CMK (cell line): ENCODE results near the gene GABRG3.

Source experiments
- DNase-seq: peaks from one replicate; pipeline ENCODE4 v3.0.0-alpha.2; 2010; ENCODE audit warnings: low read depth

The GABRG3 gene

GRCh38 chr15:27414168-27414870, 443.3 kb downstream of the GABRG3 start:
- DNase-seq, result no peak

- no peak for DNase-seq
Measured at GRCh38 chr15:27418726-27419125, 447.7 kb downstream of the GABRG3 start.

GRCh38 chr15:27422997-27423396, 452.0 kb downstream of the GABRG3 start:
- no peak for DNase-seq

GRCh38 chr15:27426805-27427204, 455.8 kb downstream of the GABRG3 start:
- DNase-seq, result no peak

- DNase-seq, result no peak
Measured at GRCh38 chr15:27427276-27427675, 456.3 kb downstream of the GABRG3 start.

- DNase-seq, result no peak
Measured at GRCh38 chr15:27428151-27428550, 457.2 kb downstream of the GABRG3 start.

GRCh38 chr15:27429577-27429976, 458.6 kb downstream of the GABRG3 start:
- DNase-seq, result no peak

- DNase-seq, result no peak
Measured at GRCh38 chr15:27433604-27434003, 462.6 kb downstream of the GABRG3 start.

- DNase-seq, result no peak
Measured at GRCh38 chr15:27438403-27439375, 467.7 kb downstream of the GABRG3 start.

- DNase-seq, result no peak
Measured at GRCh38 chr15:27441120-27441519, 470.1 kb downstream of the GABRG3 start.

GRCh38 chr15:27448234-27448633, 477.3 kb downstream of the GABRG3 start:
- DNase-seq, result no peak

- DNase-seq, result no peak
Measured at GRCh38 chr15:27448986-27449385, 478.0 kb downstream of the GABRG3 start.

- DNase-seq, result no peak
Measured at GRCh38 chr15:27449941-27450340, 479.0 kb downstream of the GABRG3 start.

- no peak for DNase-seq
Measured at GRCh38 chr15:27454281-27455075, 483.5 kb downstream of the GABRG3 start.

GRCh38 chr15:27456807-27457206, 485.8 kb downstream of the GABRG3 start:
- DNase-seq, result no peak

GRCh38 chr15:27457766-27458165, 486.8 kb downstream of the GABRG3 start:
- no peak for DNase-seq

- no peak for DNase-seq
Measured at GRCh38 chr15:27458345-27459084, 487.5 kb downstream of the GABRG3 start.

GRCh38 chr15:27459836-27460235, 488.9 kb downstream of the GABRG3 start:
- DNase-seq, result no peak

- DNase-seq, result no peak
Measured at GRCh38 chr15:27461181-27461580, 490.2 kb downstream of the GABRG3 start.

- DNase-seq, result no peak
Measured at GRCh38 chr15:27463525-27464088, 492.6 kb downstream of the GABRG3 start.

GRCh38 chr15:27464941-27465612, 494.1 kb downstream of the GABRG3 start:
- DNase-seq, result no peak
